GM12872 (cell line): ENCODE measurements around the gene SDK2.

Experiments
- CTCF ChIP-seq: IDR thresholded peaks from 3 replicates; pipeline ENCODE4 v1.5.1; 2011; ENCODE audit warnings: low read depth, mild to moderate bottlenecking, low read length, moderate library complexity; ENCODE audit not compliant: insufficient read depth

Gene SDK2

GRCh38 chr17:73471924-73472323, 172.3 kb downstream of the SDK2 start:
- no peak for TF ChIP-seq CTCF

GRCh38 chr17:73470316-73470826, 173.9 kb downstream of the SDK2 start:
- no peak for TF ChIP-seq CTCF

GRCh38 chr17:73469311-73469710, 174.9 kb downstream of the SDK2 start:
- no peak for TF ChIP-seq CTCF

GRCh38 chr17:73468221-73468620, 176.0 kb downstream of the SDK2 start:
- TF ChIP-seq CTCF, result no peak

GRCh38 chr17:73467651-73468050, 176.6 kb downstream of the SDK2 start:
- TF ChIP-seq CTCF, result no peak

- TF ChIP-seq CTCF, result no peak
These were observed 177.4 kb downstream of the SDK2 start for GRCh38 chr17:73466704-73467433.

GRCh38 chr17:73465953-73466230, 178.4 kb downstream of the SDK2 start:
- TF ChIP-seq CTCF, result no peak
